Loucy (cell line): ENCODE results near the gene NUP50.

Source experiments
- CTCF ChIP-seq: fragments of 200-600 bp; sonication (generic); conservative IDR thresholded peaks from 2 replicates; pipeline ENCODE4 v1.5.1; 2014; ENCODE audit warnings: mild to moderate bottlenecking, antibody characterized with exemption, low read length
- EZH2phosphoT487 ChIP-seq: fragments of 200-600 bp; IDR thresholded peaks from 2 replicates; pipeline ENCODE4 v1.6.1; 2018; ENCODE audit warnings: antibody characterized with exemption, mild to moderate bottlenecking, moderate library complexity, borderline replicate concordance

GRCh38 chr22:45192701-45193187 lies 29.0 kb downstream of the NUP50 start:
- TF ChIP-seq CTCF (no peak), EZH2phosphoT487 (no peak)
